HG02943 (cell line): ENCODE data around the gene ITGAD.
"Not testable (repeated sequence)": the region's sequence is repeated elsewhere in the genome, so short reads cannot be mapped to it uniquely, and the experiment has no call there.

Experiments used
- ATAC-seq: cut with Tn5 transposase; IDR thresholded peaks from one replicate; pipeline ENCODE4 v1.9.1; 2021; ENCODE audit warnings: mild to moderate bottlenecking, low read depth, moderate library complexity; ENCODE audit not compliant: unreplicated experiment

ITGAD gene

GRCh38 chr16:31428638-31429247 lies 35.6 kb downstream of the ITGAD start:
- no peak for ATAC-seq

- no peak for ATAC-seq
Observed at GRCh38 chr16:31429314-31429713, 36.2 kb downstream of the ITGAD start.

- ATAC-seq: no peak
Observed at GRCh38 chr16:31429796-31430195, 36.7 kb downstream of the ITGAD start.

GRCh38 chr16:31430380-31431052 lies 37.4 kb downstream of the ITGAD start:
- ATAC-seq: no peak

- no peak for ATAC-seq
Observed at GRCh38 chr16:31435341-31436220, 42.4 kb downstream of the ITGAD start.

GRCh38 chr16:31436221-31437045 lies 43.3 kb downstream of the ITGAD start:
- no peak for ATAC-seq

- ATAC-seq: no peak
Observed at GRCh38 chr16:31438414-31438813, 45.3 kb downstream of the ITGAD start.

GRCh38 chr16:31439023-31439422 lies 45.9 kb downstream of the ITGAD start:
- not testable (repeated sequence) for ATAC-seq

- ATAC-seq: no peak
Observed at GRCh38 chr16:31439519-31439918, 46.4 kb downstream of the ITGAD start.

- ATAC-seq: no peak
Observed at GRCh38 chr16:31440516-31441184, 47.5 kb downstream of the ITGAD start.

- ATAC-seq: no peak
Observed at GRCh38 chr16:31441956-31442355, 48.8 kb downstream of the ITGAD start.

- not testable (repeated sequence) for ATAC-seq
Observed at GRCh38 chr16:31445931-31446330, 52.8 kb downstream of the ITGAD start.

- no peak for ATAC-seq
Observed at GRCh38 chr16:31451201-31451600, 58.1 kb downstream of the ITGAD start.

GRCh38 chr16:31451681-31452351 lies 58.7 kb downstream of the ITGAD start:
- no peak for ATAC-seq

- no peak for ATAC-seq
Observed at GRCh38 chr16:31452631-31453106, 59.5 kb downstream of the ITGAD start.

GRCh38 chr16:31453255-31454204 lies 60.4 kb downstream of the ITGAD start:
- no peak for ATAC-seq

- ATAC-seq: no peak
Observed at GRCh38 chr16:31455601-31456314, 62.6 kb downstream of the ITGAD start.

GRCh38 chr16:31456988-31457360 lies 63.8 kb downstream of the ITGAD start:
- ATAC-seq: no peak
